Liver (tissue), 3 donors: ENCODE results near the gene EMX2.

Experiments
- EGR1 ChIP-seq, 2 donors: IDR thresholded peaks; 2 replicates each; pipeline ENCODE4 v1.6.1; 2016 to 2018; ENCODE audit warnings: antibody characterized with exemption in 2 of 2, low read depth in 2 of 2
- TAF1 ChIP-seq: conservative IDR thresholded peaks from 2 replicates; pipeline ENCODE4 v1.6.1; 2016; ENCODE audit warnings: antibody characterized with exemption, mild to moderate bottlenecking
- YY1 ChIP-seq: IDR thresholded peaks from 2 replicates; pipeline ENCODE4 v1.6.1; 2016; ENCODE audit warnings: antibody characterized with exemption, mild to moderate bottlenecking
- TF ChIP-seq, protein P1 (sequence below): fragments of 150-350 bp; IDR thresholded peaks from 2 replicates; pipeline ENCODE4 v1.5.1; 2017; ENCODE audit warnings: improper control_type of control experiment, low read depth, low read length; ENCODE audit not compliant: missing input control
- TF ChIP-seq, protein P2 (sequence below): IDR thresholded peaks from 2 replicates; pipeline ENCODE4 v1.6.1; 2016; ENCODE audit warnings: antibody characterized with exemption, mild to moderate bottlenecking
- TF ChIP-seq, protein P3 (sequence below): IDR thresholded peaks from 2 replicates; pipeline ENCODE4 v1.6.1; 2016; ENCODE audit warnings: antibody characterized with exemption
- TF ChIP-seq, protein P4 (sequence below): IDR thresholded peaks from 2 replicates; pipeline ENCODE4 v1.6.1; 2016; ENCODE audit warnings: antibody characterized with exemption
- donor health status: healthy.
- donor health status: healthy.

DNA sequence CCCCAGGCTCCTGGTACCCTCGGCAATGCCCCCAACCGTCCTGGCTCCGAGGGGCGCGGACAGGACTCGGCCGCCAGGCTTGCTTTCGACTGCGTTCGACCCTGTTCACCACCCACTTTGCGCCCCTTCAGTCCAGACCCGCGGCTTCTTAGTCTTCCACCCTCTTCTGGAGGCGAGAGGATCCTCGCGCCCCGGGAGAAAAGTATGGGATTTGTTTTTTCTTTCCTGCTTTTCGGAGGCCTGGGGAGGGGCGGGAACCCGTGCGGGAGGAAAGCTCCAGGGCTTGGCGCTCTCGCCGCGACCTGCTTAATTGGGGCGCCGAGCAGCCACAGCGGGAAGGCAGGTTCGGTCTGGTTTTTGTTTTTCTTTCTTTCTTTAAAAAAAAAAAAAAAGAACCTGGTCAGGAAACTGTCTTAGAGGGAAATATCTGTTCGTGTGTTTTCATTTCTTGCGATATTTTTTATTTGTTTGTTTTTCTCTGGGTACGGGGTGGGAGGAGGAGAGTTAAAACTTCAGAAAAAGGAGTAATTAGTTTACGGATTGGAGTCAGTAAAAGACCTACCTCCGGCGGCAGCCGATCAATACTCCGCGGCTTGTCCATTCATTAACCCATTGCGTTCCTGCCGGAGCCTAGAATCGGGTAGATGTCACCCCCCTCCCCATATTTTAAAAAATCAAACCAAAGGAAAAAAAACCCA, 1.6 kb downstream of the EMX2 start:
- TF ChIP-seq, protein P1, sequence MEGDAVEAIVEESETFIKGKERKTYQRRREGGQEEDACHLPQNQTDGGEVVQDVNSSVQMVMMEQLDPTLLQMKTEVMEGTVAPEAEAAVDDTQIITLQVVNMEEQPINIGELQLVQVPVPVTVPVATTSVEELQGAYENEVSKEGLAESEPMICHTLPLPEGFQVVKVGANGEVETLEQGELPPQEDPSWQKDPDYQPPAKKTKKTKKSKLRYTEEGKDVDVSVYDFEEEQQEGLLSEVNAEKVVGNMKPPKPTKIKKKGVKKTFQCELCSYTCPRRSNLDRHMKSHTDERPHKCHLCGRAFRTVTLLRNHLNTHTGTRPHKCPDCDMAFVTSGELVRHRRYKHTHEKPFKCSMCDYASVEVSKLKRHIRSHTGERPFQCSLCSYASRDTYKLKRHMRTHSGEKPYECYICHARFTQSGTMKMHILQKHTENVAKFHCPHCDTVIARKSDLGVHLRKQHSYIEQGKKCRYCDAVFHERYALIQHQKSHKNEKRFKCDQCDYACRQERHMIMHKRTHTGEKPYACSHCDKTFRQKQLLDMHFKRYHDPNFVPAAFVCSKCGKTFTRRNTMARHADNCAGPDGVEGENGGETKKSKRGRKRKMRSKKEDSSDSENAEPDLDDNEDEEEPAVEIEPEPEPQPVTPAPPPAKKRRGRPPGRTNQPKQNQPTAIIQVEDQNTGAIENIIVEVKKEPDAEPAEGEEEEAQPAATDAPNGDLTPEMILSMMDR: no peak
- TF ChIP-seq EGR1 (IDR thresholded peaks at IDR 0.05; ENCODE audit: low read depth in 2 of 2) (no peak), TAF1 (no peak), YY1 (no peak)
- TF ChIP-seq, protein P2, sequence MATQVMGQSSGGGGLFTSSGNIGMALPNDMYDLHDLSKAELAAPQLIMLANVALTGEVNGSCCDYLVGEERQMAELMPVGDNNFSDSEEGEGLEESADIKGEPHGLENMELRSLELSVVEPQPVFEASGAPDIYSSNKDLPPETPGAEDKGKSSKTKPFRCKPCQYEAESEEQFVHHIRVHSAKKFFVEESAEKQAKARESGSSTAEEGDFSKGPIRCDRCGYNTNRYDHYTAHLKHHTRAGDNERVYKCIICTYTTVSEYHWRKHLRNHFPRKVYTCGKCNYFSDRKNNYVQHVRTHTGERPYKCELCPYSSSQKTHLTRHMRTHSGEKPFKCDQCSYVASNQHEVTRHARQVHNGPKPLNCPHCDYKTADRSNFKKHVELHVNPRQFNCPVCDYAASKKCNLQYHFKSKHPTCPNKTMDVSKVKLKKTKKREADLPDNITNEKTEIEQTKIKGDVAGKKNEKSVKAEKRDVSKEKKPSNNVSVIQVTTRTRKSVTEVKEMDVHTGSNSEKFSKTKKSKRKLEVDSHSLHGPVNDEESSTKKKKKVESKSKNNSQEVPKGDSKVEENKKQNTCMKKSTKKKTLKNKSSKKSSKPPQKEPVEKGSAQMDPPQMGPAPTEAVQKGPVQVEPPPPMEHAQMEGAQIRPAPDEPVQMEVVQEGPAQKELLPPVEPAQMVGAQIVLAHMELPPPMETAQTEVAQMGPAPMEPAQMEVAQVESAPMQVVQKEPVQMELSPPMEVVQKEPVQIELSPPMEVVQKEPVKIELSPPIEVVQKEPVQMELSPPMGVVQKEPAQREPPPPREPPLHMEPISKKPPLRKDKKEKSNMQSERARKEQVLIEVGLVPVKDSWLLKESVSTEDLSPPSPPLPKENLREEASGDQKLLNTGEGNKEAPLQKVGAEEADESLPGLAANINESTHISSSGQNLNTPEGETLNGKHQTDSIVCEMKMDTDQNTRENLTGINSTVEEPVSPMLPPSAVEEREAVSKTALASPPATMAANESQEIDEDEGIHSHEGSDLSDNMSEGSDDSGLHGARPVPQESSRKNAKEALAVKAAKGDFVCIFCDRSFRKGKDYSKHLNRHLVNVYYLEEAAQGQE: no peak
- TF ChIP-seq, protein P3, sequence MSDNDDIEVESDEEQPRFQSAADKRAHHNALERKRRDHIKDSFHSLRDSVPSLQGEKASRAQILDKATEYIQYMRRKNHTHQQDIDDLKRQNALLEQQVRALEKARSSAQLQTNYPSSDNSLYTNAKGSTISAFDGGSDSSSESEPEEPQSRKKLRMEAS: no peak
- TF ChIP-seq, protein P4, sequence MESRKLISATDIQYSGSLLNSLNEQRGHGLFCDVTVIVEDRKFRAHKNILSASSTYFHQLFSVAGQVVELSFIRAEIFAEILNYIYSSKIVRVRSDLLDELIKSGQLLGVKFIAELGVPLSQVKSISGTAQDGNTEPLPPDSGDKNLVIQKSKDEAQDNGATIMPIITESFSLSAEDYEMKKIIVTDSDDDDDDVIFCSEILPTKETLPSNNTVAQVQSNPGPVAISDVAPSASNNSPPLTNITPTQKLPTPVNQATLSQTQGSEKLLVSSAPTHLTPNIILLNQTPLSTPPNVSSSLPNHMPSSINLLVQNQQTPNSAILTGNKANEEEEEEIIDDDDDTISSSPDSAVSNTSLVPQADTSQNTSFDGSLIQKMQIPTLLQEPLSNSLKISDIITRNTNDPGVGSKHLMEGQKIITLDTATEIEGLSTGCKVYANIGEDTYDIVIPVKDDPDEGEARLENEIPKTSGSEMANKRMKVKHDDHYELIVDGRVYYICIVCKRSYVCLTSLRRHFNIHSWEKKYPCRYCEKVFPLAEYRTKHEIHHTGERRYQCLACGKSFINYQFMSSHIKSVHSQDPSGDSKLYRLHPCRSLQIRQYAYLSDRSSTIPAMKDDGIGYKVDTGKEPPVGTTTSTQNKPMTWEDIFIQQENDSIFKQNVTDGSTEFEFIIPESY: no peak
